GM21390 (cell line): ENCODE measurements around the gene OR2F1.

Experiments
- ATAC-seq: cut with Tn5 transposase; IDR thresholded peaks from one replicate; pipeline ENCODE4 v1.9.1; 2021; ENCODE audit not compliant: unreplicated experiment

Gene OR2F1

DNA sequence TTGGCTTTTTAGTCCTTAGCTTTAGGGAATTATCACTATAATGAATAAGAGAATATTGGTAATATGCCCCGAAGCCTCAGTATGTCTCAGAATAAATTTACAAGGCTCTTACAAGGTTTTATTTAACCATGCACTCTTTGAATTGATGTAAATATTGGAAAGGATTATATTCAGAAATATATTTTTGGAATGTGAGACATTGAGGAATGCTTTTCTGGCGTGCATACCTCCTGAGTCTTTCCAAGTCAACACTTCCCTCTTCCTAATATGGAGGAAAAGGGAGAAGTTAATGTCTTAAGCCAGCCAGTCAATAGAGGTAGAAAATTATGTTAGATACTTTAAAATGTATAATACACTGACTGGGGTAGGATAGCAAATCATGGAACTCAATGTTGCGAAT is 1.2 kb upstream of the OR2F1 start:
- no peak for ATAC-seq

GRCh38 chr7:143954135-143954534 is 509 bp upstream of the OR2F1 start:
- ATAC-seq: no peak

DNA sequence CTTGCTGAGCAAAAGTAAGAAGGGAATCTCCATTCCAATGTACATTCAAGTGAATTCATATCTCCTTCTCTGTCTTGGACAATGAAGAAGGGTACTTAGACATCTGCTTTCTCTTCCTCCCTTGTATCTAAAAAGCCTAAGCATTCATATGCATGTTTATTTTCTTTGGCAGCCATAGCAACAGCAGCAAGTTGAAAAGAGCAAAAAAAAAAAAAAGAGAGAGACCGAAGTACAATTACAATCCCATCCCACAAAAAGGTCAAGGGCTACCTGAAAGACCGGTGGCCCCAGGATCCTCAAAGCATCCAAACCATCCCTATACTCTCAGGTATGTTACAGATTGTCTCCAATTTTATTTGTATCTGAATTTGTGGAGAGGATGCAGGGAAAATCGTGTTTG is 4.1 kb downstream of the OR2F1 start:
- no peak for ATAC-seq

DNA sequence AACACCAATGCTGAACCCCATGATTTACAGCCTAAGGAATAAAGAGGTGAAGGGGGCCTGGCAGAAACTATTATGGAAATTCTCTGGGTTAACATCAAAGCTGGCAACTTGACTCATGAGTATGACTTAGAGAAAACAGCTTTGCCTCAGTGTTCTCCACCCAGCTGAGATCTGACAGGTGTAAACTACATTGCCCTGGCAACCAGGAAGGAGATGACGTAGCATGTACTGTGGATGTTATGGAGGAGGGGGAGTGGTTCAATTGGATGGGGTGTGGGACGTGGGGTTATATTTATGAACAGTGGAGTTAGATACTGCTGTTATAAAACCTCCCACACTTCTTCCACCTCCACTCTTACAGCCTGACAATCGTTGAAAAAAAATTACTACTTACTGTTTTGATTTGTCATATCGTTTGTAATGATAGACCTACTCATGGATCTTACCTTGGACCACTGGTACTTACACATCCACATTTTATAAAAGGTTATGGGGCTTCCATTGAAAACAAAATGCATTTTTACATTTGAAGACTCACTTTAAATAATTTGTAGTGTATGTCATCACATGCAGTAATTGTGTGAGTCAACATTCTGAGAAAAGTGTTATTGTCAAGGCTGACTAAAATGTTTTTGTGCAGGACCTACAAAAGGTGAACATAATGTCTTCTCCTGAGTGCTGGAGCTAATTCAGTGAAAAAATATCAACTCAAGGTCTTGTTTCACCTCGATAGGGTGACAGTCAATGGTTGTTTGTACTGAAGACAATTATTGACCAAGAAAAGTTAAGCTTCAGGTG is 6.4 kb downstream of the OR2F1 start:
- ATAC-seq: no peak

- no peak for ATAC-seq
Measured at GRCh38 chr7:143965280-143965679, 10.6 kb downstream of the OR2F1 start.

DNA sequence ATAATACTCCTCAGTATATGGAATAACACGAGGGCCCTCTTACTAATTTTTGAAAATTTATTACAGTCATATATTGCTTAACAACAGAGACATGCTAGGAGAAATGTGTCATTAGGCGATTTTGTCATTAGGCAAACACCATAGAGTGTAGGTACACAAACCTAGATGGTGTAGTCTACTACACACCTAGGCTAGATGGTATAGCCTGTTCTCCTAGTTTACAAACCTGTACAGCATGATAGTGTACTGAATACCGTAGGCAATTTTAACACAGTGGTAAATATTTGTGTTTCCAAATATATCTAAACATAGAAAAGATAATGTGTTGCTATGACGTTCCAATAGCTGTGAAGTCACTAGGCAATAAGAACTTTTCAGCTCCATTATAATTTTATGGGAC is 12.8 kb downstream of the OR2F1 start:
- ATAC-seq: no peak

- no peak for ATAC-seq
Measured at GRCh38 chr7:143973870-143974416, 19.3 kb downstream of the OR2F1 start.

- no peak for ATAC-seq
Measured at GRCh38 chr7:143974459-143974858, 19.8 kb downstream of the OR2F1 start.

GRCh38 chr7:143975617-143976016 is 21.0 kb downstream of the OR2F1 start:
- no peak for ATAC-seq

GRCh38 chr7:143978585-143978984 is 23.9 kb downstream of the OR2F1 start:
- no peak for ATAC-seq

GRCh38 chr7:143979359-143979758 is 24.7 kb downstream of the OR2F1 start:
- no peak for ATAC-seq

- ATAC-seq: no peak
Measured at GRCh38 chr7:143979998-143980397, 25.4 kb downstream of the OR2F1 start.

DNA sequence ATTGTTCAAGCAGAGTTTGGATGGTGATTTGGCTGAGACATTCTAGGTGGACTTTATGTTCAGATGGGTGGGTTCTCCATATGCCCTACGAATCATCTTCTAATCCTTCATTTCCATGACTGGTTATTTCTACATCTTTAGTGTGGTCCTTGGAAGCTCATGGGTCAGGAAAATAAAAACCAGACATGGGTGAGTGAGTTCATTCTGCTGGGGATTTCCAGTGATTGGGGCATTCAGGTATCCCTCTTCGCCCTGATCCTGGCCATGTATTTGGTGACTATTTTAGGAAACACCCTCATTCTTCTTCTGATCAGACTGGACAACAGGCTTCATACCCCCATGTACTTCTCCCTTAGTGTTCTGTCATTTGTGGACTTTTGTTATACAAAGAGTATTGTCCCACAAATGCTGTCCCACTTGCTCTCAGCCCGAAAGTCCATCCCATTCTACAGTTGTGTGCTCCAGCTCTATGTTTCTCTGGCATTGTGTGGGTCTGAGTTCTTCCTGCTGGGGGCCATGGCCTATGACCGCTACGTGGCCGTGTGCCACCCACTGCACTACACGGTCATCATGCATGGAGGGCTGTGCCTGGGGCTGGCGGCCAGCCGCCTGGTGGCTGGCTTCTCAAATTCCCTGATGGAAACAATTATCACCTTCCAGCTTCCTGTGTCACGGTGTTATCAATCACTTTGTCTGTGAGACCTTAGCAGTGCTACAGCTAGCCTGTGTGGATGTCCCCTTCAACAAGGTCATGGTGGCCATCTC is 26.3 kb downstream of the OR2F1 start:
- no peak for ATAC-seq

DNA sequence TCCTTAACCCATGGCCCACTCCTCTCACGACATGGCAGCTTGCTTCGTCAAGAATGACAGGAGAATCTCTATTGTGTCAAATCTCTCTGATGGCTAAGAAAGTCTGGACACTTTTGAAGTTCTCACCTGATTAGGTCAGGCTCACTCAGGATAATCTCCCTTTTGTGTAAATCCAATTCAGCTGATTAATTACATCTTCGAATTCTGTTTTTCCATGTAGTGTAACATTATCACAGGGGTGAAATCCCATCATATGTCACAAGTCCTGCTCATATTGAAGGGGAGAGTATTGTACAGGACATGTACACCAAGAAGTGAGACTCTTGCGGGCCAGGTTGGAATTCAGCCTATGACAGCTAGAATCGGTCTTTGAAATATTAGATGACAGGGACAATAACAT is 29.3 kb downstream of the OR2F1 start:
- no peak for ATAC-seq

DNA sequence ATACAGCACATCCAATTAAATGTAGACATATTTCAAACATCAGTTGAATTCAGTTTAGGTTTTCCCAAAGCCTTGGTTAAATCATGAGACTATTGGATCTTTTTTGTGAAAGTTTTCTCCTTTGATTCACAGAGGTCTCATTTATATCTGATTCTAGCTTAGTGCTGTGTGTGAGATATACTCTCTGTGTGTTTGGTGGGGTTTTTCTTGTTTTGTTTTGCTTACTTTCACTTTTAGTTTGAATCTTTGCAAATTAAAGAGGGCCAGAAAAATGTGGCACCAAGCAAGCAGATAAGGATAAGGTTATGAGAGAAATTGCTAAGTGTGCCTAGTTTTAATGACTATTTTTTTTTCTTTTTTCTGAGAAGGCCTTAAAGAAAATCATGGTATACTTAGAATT is 32.9 kb downstream of the OR2F1 start:
- no peak for ATAC-seq

- ATAC-seq: no peak
Measured at GRCh38 chr7:143988976-143989745, 34.5 kb downstream of the OR2F1 start.

GRCh38 chr7:143992670-143993069 is 38.0 kb downstream of the OR2F1 start:
- ATAC-seq: no peak

DNA sequence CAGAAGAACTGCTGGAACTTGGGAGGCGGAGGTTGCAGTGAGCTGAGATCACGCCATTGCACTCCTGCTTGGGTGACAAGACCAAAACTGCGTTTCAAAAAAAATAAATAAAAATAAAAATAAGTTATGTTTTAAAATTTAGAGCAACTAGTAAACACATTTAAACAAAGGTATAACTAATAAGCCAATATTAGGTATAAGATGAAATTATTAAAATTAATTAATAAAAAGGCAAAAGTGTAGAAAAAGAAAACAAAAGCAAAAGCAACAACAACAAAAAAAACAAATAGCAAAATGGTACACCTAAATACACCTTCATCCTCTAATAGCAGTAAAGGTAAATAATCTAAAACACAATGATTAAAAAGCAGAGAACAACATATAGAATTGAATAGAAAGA is 39.3 kb downstream of the OR2F1 start:
- no peak for ATAC-seq

DNA sequence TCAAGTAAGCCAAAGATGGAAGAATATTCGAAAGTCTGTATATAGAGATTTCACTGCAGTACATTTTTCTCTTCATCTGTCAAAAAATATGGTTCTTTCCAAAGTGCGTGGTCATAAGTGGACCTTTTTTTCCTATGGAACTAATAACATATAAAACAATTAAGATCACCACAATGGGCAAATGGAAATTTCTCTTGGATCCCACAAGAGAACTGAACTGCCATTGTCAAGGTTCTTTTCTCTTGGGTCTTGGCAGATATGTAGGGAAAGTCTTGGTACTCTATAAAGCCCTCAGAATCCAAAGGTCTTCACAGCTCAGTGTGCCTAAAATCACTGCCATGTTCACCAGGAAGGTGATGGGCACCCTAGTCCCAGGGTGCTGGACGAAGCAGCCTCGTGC is 45.4 kb downstream of the OR2F1 start, which contains the start of gene OR6B1:
Gene OR6B1, plus strand, starts transcription at position 301 of the 400 bp plus-strand sequence. CDS start 3,677 bp downstream, outside the sequence.
- no peak for ATAC-seq

DNA sequence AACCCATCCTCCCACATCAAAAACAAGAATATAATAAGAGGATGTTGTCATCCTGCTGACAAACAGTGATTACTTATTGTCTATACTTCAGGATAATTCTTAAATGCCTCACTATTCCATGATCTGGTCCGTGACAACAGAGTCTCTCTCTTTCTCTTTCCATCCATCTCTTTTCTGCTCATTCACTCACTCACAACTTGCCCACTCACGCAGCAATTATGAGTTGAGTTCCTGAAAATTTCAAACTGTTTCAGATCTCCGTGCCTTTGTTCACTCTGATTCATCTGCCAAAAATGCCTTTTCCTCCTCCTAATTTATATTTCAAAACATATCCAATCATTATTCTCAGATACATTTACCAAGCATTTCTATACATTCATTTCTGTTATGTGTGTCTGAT is 46.9 kb downstream of the OR2F1 start:
- ATAC-seq: no peak

DNA sequence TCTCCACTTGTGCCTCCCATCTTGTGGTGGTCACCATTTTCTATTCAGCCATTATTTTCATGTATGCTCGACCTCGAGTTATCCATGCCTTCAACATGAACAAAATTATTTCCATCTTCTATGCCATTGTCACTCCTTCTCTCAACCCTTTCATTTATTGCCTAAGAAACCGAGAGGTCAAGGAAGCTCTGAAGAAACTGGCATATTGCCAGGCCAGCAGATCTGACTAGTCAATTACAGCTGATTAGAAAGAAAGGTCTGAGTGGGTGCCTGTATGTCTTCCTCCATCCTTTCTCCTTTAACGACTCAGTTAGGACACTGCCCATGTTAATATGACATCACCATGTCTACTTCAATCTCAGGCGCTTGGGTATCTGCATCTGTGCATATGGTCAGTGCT is 50.1 kb downstream of the OR2F1 start:
- ATAC-seq: no peak
